Globus pallidus (tissue), 1 donor: Measurements from ENCODE around the gene MLLT6.
A peak's percentile ranks its signal among the peaks of the same experiment; 100 is the strongest.

Experiments
- DNase-seq: peaks from one replicate; pipeline ENCODE4 v3.0.0-alpha.2; 2015; ENCODE audit warnings: low spot score

Gene MLLT6

GRCh38 chr17:38674749-38675615, 30.1 kb upstream of the MLLT6 start, which contains the start of gene EPOP:
Gene EPOP (minus strand): TSS chr17:38674957. CDS start chr17:38674495, 462 bp downstream.
- DNase-seq = peak; percentile 70

- DNase-seq = peak; percentile 78
These were observed 28.2 kb upstream of the MLLT6 start for GRCh38 chr17:38676706-38677504.

- DNase-seq = no peak
These were observed 27.3 kb upstream of the MLLT6 start for GRCh38 chr17:38677819-38678218.

GRCh38 chr17:38681096-38681495, 24.0 kb upstream of the MLLT6 start:
- DNase-seq = no peak

GRCh38 chr17:38685491-38685890, 19.6 kb upstream of the MLLT6 start:
- no peak for DNase-seq

GRCh38 chr17:38687286-38687685, 17.8 kb upstream of the MLLT6 start:
- no peak for DNase-seq

- DNase-seq = no peak
These were observed 14.7 kb upstream of the MLLT6 start for GRCh38 chr17:38690386-38690785.

GRCh38 chr17:38691154-38691553, 13.9 kb upstream of the MLLT6 start:
- DNase-seq = no peak

- DNase-seq = peak; percentile 35
These were observed 11.3 kb upstream of the MLLT6 start for GRCh38 chr17:38693700-38694329.

- DNase-seq = no peak
These were observed 7.8 kb upstream of the MLLT6 start for GRCh38 chr17:38697061-38697820.

GRCh38 chr17:38698760-38699159, 6.3 kb upstream of the MLLT6 start:
- no peak for DNase-seq

- DNase-seq = peak; percentile 33
These were observed 3.4 kb upstream of the MLLT6 start for GRCh38 chr17:38701504-38702165.

- peak; percentile 75 for DNase-seq
These were observed 2.7 kb upstream of the MLLT6 start for GRCh38 chr17:38702166-38702915.

- peak; percentile 12 for DNase-seq
These were observed 1.9 kb upstream of the MLLT6 start for GRCh38 chr17:38702916-38703741.

- peak; percentile 28 for DNase-seq
These were observed 1.1 kb upstream of the MLLT6 start for GRCh38 chr17:38703742-38704605.

GRCh38 chr17:38705523-38705802, 390 bp downstream of the MLLT6 start:
- no peak for DNase-seq

GRCh38 chr17:38705803-38706504, 881 bp downstream of the MLLT6 start:
- peak; percentile 41 for DNase-seq
